ENCODE measurements around the gene PHPT1. TPM values are rescaled to one million over a fixed set of nuclear protein-coding genes. Genes with fewer than 3 reads are reported as not detected.

Gene PHPT1
- total and polyA plus RNA-seq, 2 of the 13 experiments (the other 11 are each of a cell fraction or from before 2014, with no cell fraction given), result 189 to 192 TPM

GRCh38 chr9:136842380-136842948 is 6.7 kb upstream of the PHPT1 start, which contains the start of gene AJM1 (continued):
- TF ChIP-seq ZBTB14 (CRISPR knock-in tag; IDR thresholded peaks at IDR 0.05) (peak; percentile 47; the same call in 1 of the 2 replicates), XRCC5 (optimal IDR thresholded peaks at IDR 0.05; ENCODE audit: low read length) (peak; percentile 39), GMEB1 (CRISPR knock-in tag; IDR thresholded peaks at IDR 0.05; ENCODE audit: borderline replicate concordance) (0 out of 2 replicates have a peak, but pooled peaks have one; percentile 41), ZNF263 (CRISPR knock-in tag; IDR thresholded peaks at IDR 0.05) (peak; percentile 37; the same call in 1 of the 2 replicates), FOXC1 (CRISPR knock-in tag; IDR thresholded peaks at IDR 0.05; ENCODE audit: borderline replicate concordance) (peak; percentile 96), ZNF816 (CRISPR knock-in tag; IDR thresholded peaks at IDR 0.05; ENCODE audit: borderline replicate concordance) (peak; percentile 92; the same call in 1 of the 2 replicates), ZNF704 (CRISPR knock-in tag; IDR thresholded peaks at IDR 0.05; ENCODE audit: borderline replicate concordance) (peak; percentile 54; the same call in 1 of the 2 replicates), ZFP91 (CRISPR knock-in tag; IDR thresholded peaks at IDR 0.05; ENCODE audit: borderline replicate concordance) (peak; percentile 100), HIVEP1 (CRISPR knock-in tag; IDR thresholded peaks at IDR 0.05) (peak; percentile 64; the same call in 1 of the 2 replicates), ZNF281 (CRISPR knock-in tag; IDR thresholded peaks at IDR 0.05; ENCODE audit: borderline replicate concordance) (peak; percentile 36; the same call in 1 of the 2 replicates)
- TF ChIP-seq, protein P1, sequence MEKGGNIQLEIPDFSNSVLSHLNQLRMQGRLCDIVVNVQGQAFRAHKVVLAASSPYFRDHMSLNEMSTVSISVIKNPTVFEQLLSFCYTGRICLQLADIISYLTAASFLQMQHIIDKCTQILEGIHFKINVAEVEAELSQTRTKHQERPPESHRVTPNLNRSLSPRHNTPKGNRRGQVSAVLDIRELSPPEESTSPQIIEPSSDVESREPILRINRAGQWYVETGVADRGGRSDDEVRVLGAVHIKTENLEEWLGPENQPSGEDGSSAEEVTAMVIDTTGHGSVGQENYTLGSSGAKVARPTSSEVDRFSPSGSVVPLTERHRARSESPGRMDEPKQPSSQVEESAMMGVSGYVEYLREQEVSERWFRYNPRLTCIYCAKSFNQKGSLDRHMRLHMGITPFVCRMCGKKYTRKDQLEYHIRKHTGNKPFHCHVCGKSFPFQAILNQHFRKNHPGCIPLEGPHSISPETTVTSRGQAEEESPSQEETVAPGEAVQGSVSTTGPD (CRISPR knock-in tag; IDR thresholded peaks at IDR 0.05), result 0 out of 2 replicates have a peak, but pooled peaks have one; percentile 33
- TF ChIP-seq, protein P2, sequence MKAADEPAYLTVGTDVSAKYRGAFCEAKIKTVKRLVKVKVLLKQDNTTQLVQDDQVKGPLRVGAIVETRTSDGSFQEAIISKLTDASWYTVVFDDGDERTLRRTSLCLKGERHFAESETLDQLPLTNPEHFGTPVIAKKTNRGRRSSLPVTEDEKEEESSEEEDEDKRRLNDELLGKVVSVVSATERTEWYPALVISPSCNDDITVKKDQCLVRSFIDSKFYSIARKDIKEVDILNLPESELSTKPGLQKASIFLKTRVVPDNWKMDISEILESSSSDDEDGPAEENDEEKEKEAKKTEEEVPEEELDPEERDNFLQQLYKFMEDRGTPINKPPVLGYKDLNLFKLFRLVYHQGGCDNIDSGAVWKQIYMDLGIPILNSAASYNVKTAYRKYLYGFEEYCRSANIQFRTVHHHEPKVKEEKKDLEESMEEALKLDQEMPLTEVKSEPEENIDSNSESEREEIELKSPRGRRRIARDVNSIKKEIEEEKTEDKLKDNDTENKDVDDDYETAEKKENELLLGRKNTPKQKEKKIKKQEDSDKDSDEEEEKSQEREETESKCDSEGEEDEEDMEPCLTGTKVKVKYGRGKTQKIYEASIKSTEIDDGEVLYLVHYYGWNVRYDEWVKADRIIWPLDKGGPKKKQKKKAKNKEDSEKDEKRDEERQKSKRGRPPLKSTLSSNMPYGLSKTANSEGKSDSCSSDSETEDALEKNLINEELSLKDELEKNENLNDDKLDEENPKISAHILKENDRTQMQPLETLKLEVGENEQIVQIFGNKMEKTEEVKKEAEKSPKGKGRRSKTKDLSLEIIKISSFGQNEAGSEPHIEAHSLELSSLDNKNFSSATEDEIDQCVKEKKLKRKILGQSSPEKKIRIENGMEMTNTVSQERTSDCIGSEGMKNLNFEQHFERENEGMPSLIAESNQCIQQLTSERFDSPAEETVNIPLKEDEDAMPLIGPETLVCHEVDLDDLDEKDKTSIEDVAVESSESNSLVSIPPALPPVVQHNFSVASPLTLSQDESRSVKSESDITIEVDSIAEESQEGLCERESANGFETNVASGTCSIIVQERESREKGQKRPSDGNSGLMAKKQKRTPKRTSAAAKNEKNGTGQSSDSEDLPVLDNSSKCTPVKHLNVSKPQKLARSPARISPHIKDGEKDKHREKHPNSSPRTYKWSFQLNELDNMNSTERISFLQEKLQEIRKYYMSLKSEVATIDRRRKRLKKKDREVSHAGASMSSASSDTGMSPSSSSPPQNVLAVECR (CRISPR knock-in tag; IDR thresholded peaks at IDR 0.05; ENCODE audit: borderline replicate concordance), result peak; percentile 78

All from HepG2 (cell line).